ENCODE measurements around the gene KIF22.

The KIF22 gene

GRCh38 chr16:29834079-29834478 is 43.5 kb downstream of the KIF22 start:
- in situ Hi-C loops (cut with HindIII; ENCODE audit: low pct_ligation_motif_present, low sequenced_read_pairs): no loop called here
- no peak for DNase-seq
- no peak overlapping the region for H3K4me3 ChIP-seq (ENCODE audit: low read depth, low read length)
- H3K36me3 ChIP-seq (replicated peaks): peaks cover 76% of the 10 kb centered on the region
- no peak for TF ChIP-seq CTCF (IDR thresholded peaks at IDR 0.05; ENCODE audit: low read depth, low read length, missing control alignments)
- no peaks in the 10 kb centered on the region for H3K27me3 ChIP-seq (replicated peaks)
- no peak overlapping the region for H3K27ac ChIP-seq

- Histone ChIP-seq H3K4me3 (ENCODE audit: low read depth, low read length) (no peak overlapping the region), H3K27me3 (replicated peaks) (no peaks in the 10 kb centered on the region), H3K36me3 (replicated peaks) (peaks cover 84% of the 10 kb centered on the region), H3K27ac (no peak overlapping the region)
- no peak for TF ChIP-seq CTCF (IDR thresholded peaks at IDR 0.05; ENCODE audit: low read depth, low read length, missing control alignments)
- DNase-seq: no peak
- in situ Hi-C loops (cut with HindIII; ENCODE audit: low pct_ligation_motif_present, low sequenced_read_pairs): no loop called here
Observed at GRCh38 chr16:29835926-29836325, 45.4 kb downstream of the KIF22 start.

GRCh38 chr16:29836623-29837022 is 46.1 kb downstream of the KIF22 start:
- H3K27ac ChIP-seq: no peak overlapping the region
- no peaks in the 10 kb centered on the region for H3K27me3 ChIP-seq (replicated peaks)
- H3K4me3 ChIP-seq (ENCODE audit: low read depth, low read length): no peak overlapping the region
- in situ Hi-C loops (cut with HindIII; ENCODE audit: low pct_ligation_motif_present, low sequenced_read_pairs): no loop called here
- DNase-seq: no peak
- TF ChIP-seq CTCF (IDR thresholded peaks at IDR 0.05; ENCODE audit: low read depth, low read length, missing control alignments): no peak
- H3K36me3 ChIP-seq (replicated peaks): peaks cover 82% of the 10 kb centered on the region

GRCh38 chr16:29837841-29838240 is 47.3 kb downstream of the KIF22 start:
- H3K36me3 ChIP-seq (replicated peaks): peaks cover 85% of the 10 kb centered on the region
- no peak overlapping the region for H3K4me3 ChIP-seq (ENCODE audit: low read depth, low read length)
- no peak for DNase-seq
- H3K27ac ChIP-seq: no peak overlapping the region
- no peaks in the 10 kb centered on the region for H3K27me3 ChIP-seq (replicated peaks)
- TF ChIP-seq CTCF (IDR thresholded peaks at IDR 0.05; ENCODE audit: low read depth, low read length, missing control alignments): no peak
- in situ Hi-C loops (cut with HindIII; ENCODE audit: low pct_ligation_motif_present, low sequenced_read_pairs): no loop called here

GRCh38 chr16:29839822-29840221 is 49.3 kb downstream of the KIF22 start:
- in situ Hi-C loops (cut with HindIII; ENCODE audit: low pct_ligation_motif_present, low sequenced_read_pairs): no loop called here
- Histone ChIP-seq H3K36me3 (replicated peaks) (peaks cover 85% of the 10 kb centered on the region), H3K27ac (no peak overlapping the region), H3K27me3 (replicated peaks) (no peaks in the 10 kb centered on the region), H3K4me3 (ENCODE audit: low read depth, low read length) (no peak overlapping the region)
- DNase-seq: no peak
- TF ChIP-seq CTCF (IDR thresholded peaks at IDR 0.05; ENCODE audit: low read depth, low read length, missing control alignments): no peak

GRCh38 chr16:29840240-29840639 is 49.7 kb downstream of the KIF22 start:
- DNase-seq: no peak
- Histone ChIP-seq H3K36me3 (replicated peaks) (peaks cover 83% of the 10 kb centered on the region), H3K4me3 (ENCODE audit: low read depth, low read length) (no peak overlapping the region), H3K27ac (no peak overlapping the region), H3K27me3 (replicated peaks) (no peaks in the 10 kb centered on the region)
- in situ Hi-C loops (cut with HindIII; ENCODE audit: low pct_ligation_motif_present, low sequenced_read_pairs): no loop called here
- TF ChIP-seq CTCF (IDR thresholded peaks at IDR 0.05; ENCODE audit: low read depth, low read length, missing control alignments): no peak

Measured in brain microvascular endothelial cell (primary cell).